Neural crest cell (in vitro differentiated cells): ENCODE data around the gene NQO1. TPM values are rescaled to one million over a fixed set of nuclear protein-coding genes. Genes with fewer than 3 reads are reported as not detected.
A peak's percentile ranks its signal among the peaks of the same experiment; 100 is the strongest.

Source experiments
- DNase-seq: peaks from one replicate; pipeline ENCODE4 v3.0.0; 2021; ENCODE audit warnings: low read depth, mixed read lengths, low spot score
- H3K27ac Mint-ChIP-seq: one replicate; pipeline ENCODE4 v1.8.0; 2021; ENCODE audit warnings: mild to moderate bottlenecking, mixed read lengths; ENCODE audit not compliant: unreplicated experiment
- H3K27me3 Mint-ChIP-seq: 2 replicates; pipeline ENCODE4 v1.8.0; 2021; ENCODE audit warnings: low read depth, mild to moderate bottlenecking, mixed read lengths
- H3K36me3 Mint-ChIP-seq: 2 replicates; pipeline ENCODE4 v1.8.0; 2021; ENCODE audit warnings: low read depth, mild to moderate bottlenecking, mixed read lengths
- H3K4me1 Mint-ChIP-seq: 2 replicates; pipeline ENCODE4 v1.8.0; 2021; ENCODE audit warnings: mixed read lengths
- H3K4me3 Mint-ChIP-seq: one replicate; pipeline ENCODE4 v1.8.0; 2021; ENCODE audit warnings: mild to moderate bottlenecking, mixed read lengths
- H3K9me3 Mint-ChIP-seq: 2 replicates; pipeline ENCODE4 v1.8.0; 2021; ENCODE audit warnings: mixed read lengths
- total RNA-seq: library from RNA; stranded (reverse); gene quantifications from 2 replicates; pipeline ENCODE4 v1.2.1, GENCODE V29; 2021
- TF ChIP-seq, protein P1 (sequence below): fragments of 200-600 bp; sonication (generic); conservative IDR thresholded peaks from 2 replicates; pipeline ENCODE4 v1.5.0; 2021; ENCODE audit warnings: antibody characterized with exemption, mild to moderate bottlenecking

NQO1 gene
- total RNA-seq, 1 donor from 2014 or later = 81.1 TPM

DNA sequence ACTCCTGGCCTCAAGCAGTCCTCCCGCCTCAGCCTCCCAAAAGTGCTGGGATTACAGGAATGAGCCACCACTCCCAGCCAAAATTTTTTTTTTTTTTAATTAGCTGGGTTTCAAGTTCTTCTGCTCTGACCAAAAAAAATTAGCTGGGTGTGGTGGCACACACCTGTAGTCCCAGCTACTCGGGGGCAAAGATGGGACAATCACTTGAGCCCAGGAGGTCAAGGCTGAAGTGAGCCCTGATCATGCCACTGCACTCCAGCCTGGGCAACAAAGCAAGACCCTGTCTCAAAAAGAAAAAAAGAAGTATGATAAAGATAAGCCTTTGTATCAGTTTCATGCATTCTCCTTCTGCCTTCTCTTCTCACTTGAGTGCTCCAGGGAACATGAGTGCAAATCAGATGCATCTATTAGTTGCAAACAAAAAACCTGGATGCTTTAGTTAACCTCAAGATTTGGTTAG, 1.9 kb downstream of the NQO1 start:
- H3K9me3 Mint-ChIP-seq = no peaks in the 10 kb centered on the region
- DNase-seq = no peak
- TF ChIP-seq, protein P1, sequence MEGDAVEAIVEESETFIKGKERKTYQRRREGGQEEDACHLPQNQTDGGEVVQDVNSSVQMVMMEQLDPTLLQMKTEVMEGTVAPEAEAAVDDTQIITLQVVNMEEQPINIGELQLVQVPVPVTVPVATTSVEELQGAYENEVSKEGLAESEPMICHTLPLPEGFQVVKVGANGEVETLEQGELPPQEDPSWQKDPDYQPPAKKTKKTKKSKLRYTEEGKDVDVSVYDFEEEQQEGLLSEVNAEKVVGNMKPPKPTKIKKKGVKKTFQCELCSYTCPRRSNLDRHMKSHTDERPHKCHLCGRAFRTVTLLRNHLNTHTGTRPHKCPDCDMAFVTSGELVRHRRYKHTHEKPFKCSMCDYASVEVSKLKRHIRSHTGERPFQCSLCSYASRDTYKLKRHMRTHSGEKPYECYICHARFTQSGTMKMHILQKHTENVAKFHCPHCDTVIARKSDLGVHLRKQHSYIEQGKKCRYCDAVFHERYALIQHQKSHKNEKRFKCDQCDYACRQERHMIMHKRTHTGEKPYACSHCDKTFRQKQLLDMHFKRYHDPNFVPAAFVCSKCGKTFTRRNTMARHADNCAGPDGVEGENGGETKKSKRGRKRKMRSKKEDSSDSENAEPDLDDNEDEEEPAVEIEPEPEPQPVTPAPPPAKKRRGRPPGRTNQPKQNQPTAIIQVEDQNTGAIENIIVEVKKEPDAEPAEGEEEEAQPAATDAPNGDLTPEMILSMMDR = no peak
- H3K27me3 Mint-ChIP-seq = no peaks in the 10 kb centered on the region
- peaks cover 56% of the 10 kb centered on the region for H3K4me1 Mint-ChIP-seq
- no peaks in the 10 kb centered on the region for H3K36me3 Mint-ChIP-seq
- H3K4me3 Mint-ChIP-seq = peak overlapping the region; percentile 98
- no peak overlapping the region for H3K27ac Mint-ChIP-seq

DNA sequence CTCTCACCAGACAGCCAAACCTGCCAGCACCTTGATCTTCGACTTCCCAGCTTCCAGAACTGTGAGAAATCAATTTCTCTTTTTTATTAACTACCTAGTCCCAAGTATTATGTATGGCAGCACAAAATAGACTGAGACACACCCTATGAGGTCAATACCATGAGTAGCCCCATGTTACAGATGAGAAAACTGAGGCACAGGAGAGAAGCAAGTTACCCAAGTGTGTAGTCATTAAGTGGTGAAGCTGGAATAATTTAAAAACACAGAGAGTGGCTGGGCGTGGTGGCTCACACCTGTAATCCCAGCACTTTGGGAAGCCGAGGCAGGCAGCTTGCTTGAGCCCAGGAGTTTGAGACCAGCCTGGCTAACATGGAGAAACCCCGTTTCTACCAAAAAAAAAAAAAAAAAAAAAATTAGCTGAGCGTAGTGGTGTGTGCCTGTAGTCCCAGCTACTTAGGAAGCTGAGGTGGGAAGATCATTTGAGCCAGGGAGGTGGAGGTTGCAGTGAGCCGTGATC, 4.9 kb downstream of the NQO1 start:
- DNase-seq = no peak
- H3K9me3 Mint-ChIP-seq = no peaks in the 10 kb centered on the region
- TF ChIP-seq, protein P1 = no peak
- H3K27ac Mint-ChIP-seq = no peak overlapping the region
- H3K4me3 Mint-ChIP-seq = peak overlapping the region; percentile 47
- H3K4me1 Mint-ChIP-seq = peaks cover 43% of the 10 kb centered on the region
- H3K36me3 Mint-ChIP-seq = peaks cover 2% of the 10 kb centered on the region
- no peaks in the 10 kb centered on the region for H3K27me3 Mint-ChIP-seq

DNA sequence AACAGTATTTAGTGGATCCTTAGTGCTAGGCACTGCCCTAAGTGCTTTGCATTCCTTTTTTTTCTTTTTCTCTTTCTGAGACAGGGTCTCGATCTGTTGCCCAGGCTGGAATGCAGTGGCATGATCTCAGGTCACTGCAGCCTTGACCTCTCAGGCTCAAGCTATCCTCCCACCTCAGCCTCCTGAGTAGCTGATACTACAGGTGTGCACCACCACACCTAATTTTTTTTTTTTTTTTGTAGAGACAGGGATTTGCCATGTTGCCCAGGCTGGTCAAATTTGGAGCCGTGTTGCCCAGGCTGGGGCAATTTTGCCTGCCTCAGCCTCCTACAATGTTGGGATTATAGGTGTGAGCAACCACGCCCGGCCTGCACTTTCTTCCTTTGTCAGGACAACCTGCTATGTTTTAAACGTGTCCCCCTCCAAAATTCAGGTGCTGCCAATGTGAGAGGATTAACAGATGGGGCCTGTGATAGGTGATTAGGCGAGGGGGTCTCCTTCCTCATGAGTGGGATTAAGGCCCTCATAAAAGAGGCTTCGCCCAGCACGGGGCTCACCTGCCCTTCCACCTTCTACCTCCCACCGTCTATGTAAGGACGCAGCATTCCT, 5.4 kb downstream of the NQO1 start:
- no peaks in the 10 kb centered on the region for H3K9me3 Mint-ChIP-seq
- H3K4me1 Mint-ChIP-seq = peaks cover 38% of the 10 kb centered on the region
- no peak overlapping the region for H3K27ac Mint-ChIP-seq
- TF ChIP-seq, protein P1 = no peak
- no peaks in the 10 kb centered on the region for H3K27me3 Mint-ChIP-seq
- H3K36me3 Mint-ChIP-seq = peaks cover 2% of the 10 kb centered on the region
- no peak for DNase-seq
- H3K4me3 Mint-ChIP-seq = no peak overlapping the region

DNA sequence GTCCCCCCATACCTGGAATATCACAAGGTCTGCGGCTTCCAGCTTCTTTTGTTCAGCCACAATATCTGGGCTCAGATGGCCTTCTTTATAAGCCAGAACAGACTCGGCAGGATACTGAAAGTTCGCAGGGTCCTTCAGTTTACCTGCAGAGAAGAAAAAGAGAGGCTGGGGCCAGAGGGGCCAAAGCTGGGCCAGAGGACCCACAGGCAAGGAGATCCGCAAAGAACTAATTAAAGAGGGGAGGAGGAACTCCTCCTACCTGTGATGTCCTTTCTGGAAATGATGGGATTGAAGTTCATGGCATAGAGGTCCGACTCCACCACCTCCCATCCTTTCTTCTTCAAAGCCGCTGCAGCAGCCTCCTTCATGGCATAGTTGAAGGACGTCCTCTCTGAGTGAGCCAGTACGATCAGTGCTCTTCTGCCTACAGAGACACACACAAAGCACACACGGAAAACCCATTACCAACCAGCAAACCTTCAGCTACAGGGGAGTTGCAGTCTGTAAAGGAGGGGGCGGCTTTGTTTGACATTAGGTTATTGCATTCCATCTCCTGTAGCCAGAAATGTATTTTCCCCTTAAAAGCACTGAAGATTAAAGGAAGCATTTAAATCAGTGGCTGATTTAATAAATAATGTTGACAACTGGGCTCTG, 8.1 kb downstream of the NQO1 start:
- H3K4me1 Mint-ChIP-seq = peaks cover 16% of the 10 kb centered on the region
- no peak for DNase-seq

DNA sequence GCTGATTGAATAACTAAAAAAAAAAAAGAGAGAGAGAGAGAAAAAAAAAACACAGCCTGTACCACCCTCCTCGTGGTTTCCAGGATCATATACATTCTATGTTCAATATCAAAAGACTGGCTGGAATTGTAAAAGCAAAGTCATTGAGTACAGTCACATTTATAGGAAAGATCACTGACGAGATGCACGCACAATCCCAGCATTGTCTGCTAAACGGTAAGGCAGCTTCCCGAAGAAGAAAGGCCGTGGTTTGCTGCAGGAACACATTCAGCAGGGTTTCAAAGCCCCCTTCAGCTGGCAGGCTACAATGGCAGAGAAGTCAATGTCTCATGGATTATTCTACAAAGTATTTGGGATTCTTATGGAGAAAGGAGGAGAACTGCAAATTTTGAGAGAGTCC, 9.3 kb downstream of the NQO1 start:
- Mint-ChIP-seq H3K27ac (peak overlapping the region; percentile 92), H3K9me3 (no peaks in the 10 kb centered on the region), H3K27me3 (no peaks in the 10 kb centered on the region), H3K4me3 (peak overlapping the region; percentile 25), H3K4me1 (peaks cover 8% of the 10 kb centered on the region), H3K36me3 (peaks cover 6% of the 10 kb centered on the region)
- TF ChIP-seq, protein P1 = no peak
- no peak for DNase-seq

More for the DNA sequence above, 8.1 kb downstream of the NQO1 start:
- TF ChIP-seq, protein P1 = no peak
- Mint-ChIP-seq H3K36me3 (peaks cover 4% of the 10 kb centered on the region), H3K27ac (peak overlapping the region; percentile 5), H3K4me3 (peak overlapping the region; percentile 13), H3K9me3 (no peaks in the 10 kb centered on the region), H3K27me3 (no peaks in the 10 kb centered on the region)
